ENCODE measurements around the gene TOX2.
A peak's percentile ranks its signal among the peaks of the same experiment; 100 is the strongest.

Gene TOX2

DNA sequence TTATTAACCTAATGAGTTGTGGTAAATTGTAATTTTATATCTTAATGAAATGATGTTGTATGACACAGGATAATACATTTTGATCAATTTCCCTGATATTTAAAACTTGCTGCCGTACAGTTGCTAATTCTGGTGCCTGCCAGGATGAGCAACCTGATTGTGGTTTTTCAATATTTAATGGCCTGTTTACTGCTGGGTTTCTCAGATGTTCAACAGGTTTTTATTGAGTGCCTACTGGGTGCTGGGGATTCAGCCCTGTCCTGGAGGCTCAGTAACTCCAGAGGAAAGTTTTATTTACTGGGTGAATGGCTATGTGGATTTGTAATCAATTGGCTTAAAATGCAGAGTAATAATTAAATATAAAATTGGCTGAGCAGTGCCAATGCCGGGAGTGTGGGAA is 8.0 kb downstream of the TOX2 start:
- ChIA-PET CTCF (no interaction called here), POLR2A (no interaction called here)
- Histone ChIP-seq H3K36me3 (ENCODE audit: control insufficient read depth in 2 of 2, insufficient read depth in 1 of 2, low read length in 2 of 2) (no peaks in the 10 kb centered on the region), H3K4me1 (ENCODE audit: control insufficient read depth, insufficient read depth, low read length) (peaks cover 14% of the 10 kb centered on the region; the same call in 1 of the 2 replicates), H3K4me3 (ENCODE audit: low read depth, low read length) (no peak overlapping the region), H3K27ac (ENCODE audit: extremely low read depth, low read depth, low read length) (no peak overlapping the region), H3K9me3 (ENCODE audit: control insufficient read depth, insufficient read depth, low read depth, low read length) (no peaks in the 10 kb centered on the region)
- TF ChIP-seq, protein P1, sequence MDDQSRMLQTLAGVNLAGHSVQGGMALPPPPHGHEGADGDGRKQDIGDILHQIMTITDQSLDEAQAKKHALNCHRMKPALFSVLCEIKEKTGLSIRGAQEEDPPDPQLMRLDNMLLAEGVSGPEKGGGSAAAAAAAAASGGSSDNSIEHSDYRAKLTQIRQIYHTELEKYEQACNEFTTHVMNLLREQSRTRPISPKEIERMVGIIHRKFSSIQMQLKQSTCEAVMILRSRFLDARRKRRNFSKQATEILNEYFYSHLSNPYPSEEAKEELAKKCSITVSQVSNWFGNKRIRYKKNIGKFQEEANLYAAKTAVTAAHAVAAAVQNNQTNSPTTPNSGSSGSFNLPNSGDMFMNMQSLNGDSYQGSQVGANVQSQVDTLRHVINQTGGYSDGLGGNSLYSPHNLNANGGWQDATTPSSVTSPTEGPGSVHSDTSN (CRISPR knock-in tag; IDR thresholded peaks at IDR 0.05): no peak
- peak; percentile 77 for TF ChIP-seq SCRT2 (tag by site-specific recombination; IDR thresholded peaks at IDR 0.05)

DNA sequence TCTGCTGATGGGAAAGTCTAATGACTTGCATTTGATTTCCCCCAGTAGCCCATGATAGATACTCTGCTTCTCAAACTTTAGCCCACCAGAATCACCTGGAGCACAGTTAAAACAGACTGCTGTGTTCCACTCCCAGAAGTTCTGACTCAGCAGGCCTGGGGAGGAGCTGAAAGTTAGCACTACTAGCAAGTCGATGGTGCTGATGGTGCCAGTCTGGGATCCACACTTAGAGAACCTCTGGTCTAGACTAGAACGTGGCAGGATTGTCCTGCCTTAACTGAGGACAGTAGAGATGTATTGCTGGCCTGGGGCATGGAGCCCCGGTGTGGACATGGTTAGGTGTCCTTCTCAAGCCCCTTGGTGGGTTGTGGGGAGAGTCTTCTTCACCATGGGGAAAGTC is 8.7 kb downstream of the TOX2 start:
- no peak overlapping the region for H3K4me3 ChIP-seq (ENCODE audit: low read depth, low read length)
- H3K36me3 ChIP-seq (ENCODE audit: control insufficient read depth in 2 of 2, insufficient read depth in 1 of 2, low read length in 2 of 2): no peaks in the 10 kb centered on the region
- CTCF ChIA-PET: no interaction called here
- no peaks in the 10 kb centered on the region for H3K9me3 ChIP-seq (ENCODE audit: control insufficient read depth, insufficient read depth, low read depth, low read length)
- POLR2A ChIA-PET: no interaction called here
- H3K4me1 ChIP-seq (ENCODE audit: control insufficient read depth, insufficient read depth, low read length): peaks cover 14% of the 10 kb centered on the region; the same call in 1 of the 2 replicates
- H3K27ac ChIP-seq (ENCODE audit: extremely low read depth, low read depth, low read length): no peak overlapping the region
- no peak for TF ChIP-seq TSHZ1 (tag by site-specific recombination; IDR thresholded peaks at IDR 0.05; ENCODE audit: borderline replicate concordance)
- no peak for TF ChIP-seq BCL11A (tag by site-specific recombination; IDR thresholded peaks at IDR 0.05; ENCODE audit: low read depth)
- TF ChIP-seq SP2 (tag by site-specific recombination; IDR thresholded peaks at IDR 0.05): no peak
- TF ChIP-seq PRDM2 (tag by site-specific recombination; IDR thresholded peaks at IDR 0.05; ENCODE audit: borderline replicate concordance): no peak
- no peak for TF ChIP-seq ZNF324 (tag by site-specific recombination; IDR thresholded peaks at IDR 0.05)

GRCh38 chr20:43923917-43924316 is 9.3 kb downstream of the TOX2 start:
- POLR2A ChIA-PET: no interaction called here
- no peak overlapping the region for H3K27ac ChIP-seq (ENCODE audit: extremely low read depth, low read depth, low read length)
- CTCF ChIA-PET: no interaction called here
- H3K4me1 ChIP-seq (ENCODE audit: control insufficient read depth, insufficient read depth, low read length): peaks cover 14% of the 10 kb centered on the region; the same call in 1 of the 2 replicates
- TF ChIP-seq ZBTB49 (tag by site-specific recombination; IDR thresholded peaks at IDR 0.05; ENCODE audit: low read depth) (no peak), ZNF629 (tag by site-specific recombination; IDR thresholded peaks at IDR 0.05) (no peak), ZNF501 (tag by site-specific recombination; IDR thresholded peaks at IDR 0.05) (no peak), ZNF449 (tag by site-specific recombination; IDR thresholded peaks at IDR 0.05) (peak; percentile 97), ZNF416 (tag by site-specific recombination; IDR thresholded peaks at IDR 0.05) (no peak), SALL2 (tag by site-specific recombination; IDR thresholded peaks at IDR 0.05; ENCODE audit: borderline replicate concordance) (no peak), ZXDB (tag by site-specific recombination; IDR thresholded peaks at IDR 0.05) (no peak)
- H3K36me3 ChIP-seq (ENCODE audit: control insufficient read depth in 2 of 2, insufficient read depth in 1 of 2, low read length in 2 of 2): no peaks in the 10 kb centered on the region
- no peak overlapping the region for H3K4me3 ChIP-seq (ENCODE audit: low read depth, low read length)
- H3K9me3 ChIP-seq (ENCODE audit: control insufficient read depth, insufficient read depth, low read depth, low read length): no peaks in the 10 kb centered on the region

All from HEK293 (cell line).